Activated CD8-positive, alpha-beta memory T cell treated with anti-CD3 and anti-CD28 coated beads for 1 hour (primary cell): Measurements from ENCODE around the gene INO80D.

Experiments
- DNase-seq, 2 donors: peaks; one replicate each; pipeline ENCODE4 v3.0.0-alpha.2; 2020; ENCODE audit warnings: low read depth in 1 of 2; ENCODE audit errors: extremely low read depth in 1 of 2

Gene INO80D

DNA sequence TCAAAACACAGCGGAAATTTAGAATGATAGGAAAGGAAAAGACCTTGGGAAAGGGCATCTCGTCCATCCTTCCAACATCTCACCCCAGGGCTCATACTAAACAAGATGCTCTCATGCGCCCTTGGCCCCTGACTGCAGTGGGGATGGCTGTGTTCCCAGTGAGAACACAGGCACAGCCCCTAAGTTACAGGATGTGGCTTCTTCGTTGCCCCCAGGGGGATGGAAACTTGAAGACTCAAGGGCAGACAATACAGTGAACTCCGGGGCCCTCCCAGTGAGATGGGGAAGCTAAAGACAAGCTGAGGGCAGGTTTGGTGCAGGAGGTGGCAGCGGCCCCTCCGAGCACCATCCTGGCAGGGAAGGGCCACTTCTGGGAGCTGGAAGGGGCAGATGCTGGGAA, 139.7 kb downstream of the INO80D start:
- no peak for DNase-seq
